HG03571 (cell line): Measurements from ENCODE around the gene UBE3B.

Experiments used
- ATAC-seq: cut with Tn5 transposase; IDR thresholded peaks from one replicate; pipeline ENCODE4 v1.9.1; 2021; ENCODE audit not compliant: unreplicated experiment

The UBE3B gene

GRCh38 chr12:109567967-109568366 is 90.5 kb downstream of the UBE3B start:
- no peak for ATAC-seq

GRCh38 chr12:109568486-109568885 is 91.1 kb downstream of the UBE3B start:
- no peak for ATAC-seq

GRCh38 chr12:109571773-109572505 is 94.5 kb downstream of the UBE3B start:
- ATAC-seq = no peak

- no peak for ATAC-seq
Measured at GRCh38 chr12:109572506-109572845, 95.0 kb downstream of the UBE3B start.

GRCh38 chr12:109573029-109573913 is 95.8 kb downstream of the UBE3B start, which contains the start of the genes MMAB and MVK:
Gene MMAB (minus strand): TSS chr12:109573504. CDS start chr12:109573480, 24 bp downstream.
Gene MVK (plus strand): TSS chr12:109573794. CDS start chr12:109574823, 1,029 bp downstream.
- ATAC-seq = peak; percentile 95

GRCh38 chr12:109573914-109574244 is 96.4 kb downstream of the UBE3B start:
- no peak for ATAC-seq

GRCh38 chr12:109575683-109576082 is 98.2 kb downstream of the UBE3B start:
- ATAC-seq = no peak

GRCh38 chr12:109577311-109577710 is 99.9 kb downstream of the UBE3B start:
- no peak for ATAC-seq

GRCh38 chr12:109578330-109578927 is 101.0 kb downstream of the UBE3B start:
- no peak for ATAC-seq

- ATAC-seq = no peak
Measured at GRCh38 chr12:109579639-109580038, 102.2 kb downstream of the UBE3B start.

- ATAC-seq = no peak
Measured at GRCh38 chr12:109580272-109580671, 102.8 kb downstream of the UBE3B start.

- no peak for ATAC-seq
Measured at GRCh38 chr12:109580684-109581333, 103.4 kb downstream of the UBE3B start.

GRCh38 chr12:109581334-109581691 is 103.9 kb downstream of the UBE3B start:
- no peak for ATAC-seq

- ATAC-seq = no peak
Measured at GRCh38 chr12:109581856-109582255, 104.4 kb downstream of the UBE3B start.

GRCh38 chr12:109582636-109583035 is 105.2 kb downstream of the UBE3B start:
- no peak for ATAC-seq

GRCh38 chr12:109583733-109584132 is 106.3 kb downstream of the UBE3B start:
- no peak for ATAC-seq
